Nephron (organoid): ENCODE measurements around the gene DIP2C.

Source experiments
- H3K27ac Mint-ChIP-seq, 3 experiments: 2 replicates each; pipeline ENCODE4 v1.8.0; 2020; ENCODE audit warnings: mixed read lengths in 3 of 3, mild to moderate bottlenecking in 2 of 3, moderate library complexity in 1 of 3
- H3K27me3 Mint-ChIP-seq: 2 replicates; pipeline ENCODE4 v1.8.0; 2021; ENCODE audit warnings: low read depth, mild to moderate bottlenecking, moderate library complexity, mixed read lengths
- H3K36me3 Mint-ChIP-seq: 2 replicates; pipeline ENCODE4 v1.8.0; 2020; ENCODE audit warnings: low read depth, mixed read lengths
- H3K4me1 Mint-ChIP-seq: 2 replicates; pipeline ENCODE4 v1.8.0; 2020; ENCODE audit warnings: mixed read lengths
- H3K4me3 Mint-ChIP-seq, 3 experiments: 2 replicates each; pipeline ENCODE4 v1.8.0; 2020; ENCODE audit warnings: mild to moderate bottlenecking in 3 of 3, mixed read lengths in 3 of 3, moderate library complexity in 2 of 3
- H3K9me3 Mint-ChIP-seq: 2 replicates; pipeline ENCODE4 v1.8.0; 2020; ENCODE audit warnings: mixed read lengths
- CTCF ChIP-seq, 3 experiments: fragments of 200-600 bp; sonication (generic); IDR thresholded peaks; one replicate each; pipeline ENCODE4 v1.5.0; 2021; ENCODE audit warnings: antibody characterized with exemption in 3 of 3; ENCODE audit not compliant: unreplicated experiment in 3 of 3

DIP2C gene

DNA sequence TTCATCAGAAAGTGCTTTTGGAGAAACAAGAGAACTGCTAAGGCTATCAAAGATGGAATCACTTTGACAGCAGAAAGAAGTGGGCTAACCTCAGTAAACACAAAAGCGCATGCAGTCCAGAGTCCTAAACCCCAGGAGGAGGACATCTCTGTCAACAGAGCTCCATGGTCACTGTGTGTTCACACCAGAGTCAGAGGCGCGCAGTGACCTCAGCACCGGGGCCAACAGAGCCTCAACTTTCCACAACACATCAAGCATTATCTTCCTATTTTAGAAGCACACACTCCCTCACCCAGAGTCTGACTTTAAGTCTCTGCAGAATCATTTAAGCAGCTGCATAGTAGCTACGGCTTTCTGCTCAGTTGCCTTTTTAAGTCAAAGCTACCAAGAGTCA, 195.3 kb downstream of the DIP2C start:
- peaks cover 45% of the 10 kb centered on the region for H3K4me1 Mint-ChIP-seq
- H3K36me3 Mint-ChIP-seq = no peaks in the 10 kb centered on the region
- no peaks in the 10 kb centered on the region for H3K9me3 Mint-ChIP-seq
- no peaks in the 10 kb centered on the region for H3K27me3 Mint-ChIP-seq
- H3K4me3 Mint-ChIP-seq = no peak overlapping the region
- H3K27ac Mint-ChIP-seq = peak overlapping the region; percentile 2 to 52 (median 12)
- TF ChIP-seq CTCF (IDR thresholded peaks at IDR 0.05; ENCODE audit: unreplicated experiment in 3 of 3) = no peak

DNA sequence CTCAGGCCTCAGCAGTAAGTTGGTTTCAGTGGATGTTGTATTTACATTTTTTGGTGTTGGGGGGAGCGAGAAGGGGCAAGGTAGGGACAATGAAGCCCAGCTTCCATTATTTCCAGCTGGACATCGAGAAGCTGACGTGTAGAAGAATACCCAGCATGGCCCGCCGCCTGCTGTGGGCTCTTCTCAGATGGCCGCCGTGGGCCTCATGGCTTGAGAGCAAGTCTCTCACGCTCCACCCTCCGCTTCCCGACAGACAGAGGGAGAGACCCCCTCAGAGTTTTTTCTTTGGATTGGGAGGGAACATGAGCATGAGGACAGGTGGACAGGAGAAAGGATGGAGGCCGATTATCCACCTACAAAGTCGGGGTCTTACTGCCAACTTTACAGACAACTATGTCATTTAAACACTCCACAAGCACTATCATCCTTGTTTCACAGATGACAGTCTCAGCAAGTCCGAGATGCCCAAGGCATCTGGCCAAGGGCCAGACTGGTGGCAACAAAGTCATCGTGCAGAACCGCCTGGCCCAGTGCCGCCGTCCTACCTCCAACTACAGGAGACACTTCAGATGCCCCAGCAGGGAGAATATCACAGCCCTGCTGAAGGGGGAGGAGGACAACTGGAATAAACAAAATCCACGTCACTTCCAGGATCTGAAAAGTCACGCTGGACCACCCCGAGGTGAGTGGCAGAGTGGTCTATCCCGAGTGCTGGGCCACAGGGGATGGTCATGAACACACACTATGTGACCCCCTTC, 195.9 kb downstream of the DIP2C start:
- peaks cover 45% of the 10 kb centered on the region for H3K4me1 Mint-ChIP-seq
- no peaks in the 10 kb centered on the region for H3K9me3 Mint-ChIP-seq
- peak overlapping the region; percentile 12 to 38 (median 22) for H3K27ac Mint-ChIP-seq
- no peaks in the 10 kb centered on the region for H3K27me3 Mint-ChIP-seq
- H3K4me3 Mint-ChIP-seq = no peak overlapping the region
- no peaks in the 10 kb centered on the region for H3K36me3 Mint-ChIP-seq
- no peak for TF ChIP-seq CTCF (IDR thresholded peaks at IDR 0.05; ENCODE audit: unreplicated experiment in 3 of 3)

DNA sequence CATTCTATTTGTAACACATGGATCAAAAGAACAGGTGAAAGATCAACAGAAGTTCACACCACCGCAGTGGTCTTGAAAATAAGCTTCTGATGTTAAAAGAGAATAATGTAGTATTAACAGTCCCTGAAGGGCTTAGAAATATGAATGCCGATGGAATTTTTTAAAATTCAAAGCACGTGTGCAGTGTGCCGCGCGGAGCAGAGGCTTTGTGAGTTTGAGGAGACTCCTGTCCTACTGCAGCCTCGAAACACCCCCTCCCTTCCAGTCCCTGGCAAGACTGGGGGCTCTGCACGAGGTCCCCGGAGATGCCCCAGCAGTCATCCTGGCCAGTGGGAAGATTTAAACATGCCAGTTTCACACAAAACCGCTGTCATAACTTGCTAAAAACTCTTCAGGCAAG, 196.6 kb downstream of the DIP2C start:
- no peak for TF ChIP-seq CTCF (IDR thresholded peaks at IDR 0.05; ENCODE audit: unreplicated experiment in 3 of 3)

GRCh38 chr10:491667-492424, 197.6 kb downstream of the DIP2C start:
- H3K4me1 Mint-ChIP-seq = peaks cover 44% of the 10 kb centered on the region
- peak overlapping the region in 2 of 3 experiments; percentile 12 to 38 for H3K27ac Mint-ChIP-seq
- no peaks in the 10 kb centered on the region for H3K36me3 Mint-ChIP-seq
- no peaks in the 10 kb centered on the region for H3K27me3 Mint-ChIP-seq
- no peaks in the 10 kb centered on the region for H3K9me3 Mint-ChIP-seq
- TF ChIP-seq CTCF (IDR thresholded peaks at IDR 0.05; ENCODE audit: unreplicated experiment in 3 of 3) = no peak
- H3K4me3 Mint-ChIP-seq = no peak overlapping the region

More for the DNA sequence above, 196.6 kb downstream of the DIP2C start:
- Mint-ChIP-seq H3K27ac (peak overlapping the region; percentile 12 to 38 (median 22)), H3K4me3 (peak overlapping the region in 1 of 3 experiments; percentile 43), H3K9me3 (no peaks in the 10 kb centered on the region), H3K36me3 (no peaks in the 10 kb centered on the region), H3K27me3 (no peaks in the 10 kb centered on the region), H3K4me1 (peaks cover 44% of the 10 kb centered on the region)

- H3K4me1 Mint-ChIP-seq = peaks cover 52% of the 10 kb centered on the region
- TF ChIP-seq CTCF (IDR thresholded peaks at IDR 0.05; ENCODE audit: unreplicated experiment in 3 of 3) = no peak
- peaks cover 2% of the 10 kb centered on the region for H3K36me3 Mint-ChIP-seq
- H3K27me3 Mint-ChIP-seq = no peaks in the 10 kb centered on the region
- H3K27ac Mint-ChIP-seq = no peak overlapping the region
- H3K4me3 Mint-ChIP-seq = no peak overlapping the region
- no peaks in the 10 kb centered on the region for H3K9me3 Mint-ChIP-seq
Measured at GRCh38 chr10:490891-491571, 198.4 kb downstream of the DIP2C start.
